ENCODE measurements around the gene SLC37A2.

The SLC37A2 gene

DNA sequence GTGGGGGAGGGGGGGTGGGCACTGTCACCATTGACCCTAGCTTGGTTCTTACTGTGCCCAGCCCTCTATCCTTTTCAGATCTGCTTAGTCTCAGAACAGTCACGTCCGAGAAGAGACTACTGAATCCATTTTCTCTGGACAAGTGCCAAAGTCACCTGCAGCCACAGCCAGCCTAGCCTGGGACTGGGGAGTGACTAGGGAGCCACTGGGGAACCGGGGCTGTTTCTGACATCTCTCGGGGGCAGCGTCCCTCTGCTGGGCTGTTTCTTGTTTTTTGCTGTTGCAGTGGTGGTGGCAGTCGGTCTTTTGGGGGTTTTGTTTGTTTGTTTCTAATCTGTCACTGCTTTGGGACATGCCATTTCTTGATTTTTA, 8.7 kb downstream of the SLC37A2 start:
- DNase-seq, result no peak

DNA sequence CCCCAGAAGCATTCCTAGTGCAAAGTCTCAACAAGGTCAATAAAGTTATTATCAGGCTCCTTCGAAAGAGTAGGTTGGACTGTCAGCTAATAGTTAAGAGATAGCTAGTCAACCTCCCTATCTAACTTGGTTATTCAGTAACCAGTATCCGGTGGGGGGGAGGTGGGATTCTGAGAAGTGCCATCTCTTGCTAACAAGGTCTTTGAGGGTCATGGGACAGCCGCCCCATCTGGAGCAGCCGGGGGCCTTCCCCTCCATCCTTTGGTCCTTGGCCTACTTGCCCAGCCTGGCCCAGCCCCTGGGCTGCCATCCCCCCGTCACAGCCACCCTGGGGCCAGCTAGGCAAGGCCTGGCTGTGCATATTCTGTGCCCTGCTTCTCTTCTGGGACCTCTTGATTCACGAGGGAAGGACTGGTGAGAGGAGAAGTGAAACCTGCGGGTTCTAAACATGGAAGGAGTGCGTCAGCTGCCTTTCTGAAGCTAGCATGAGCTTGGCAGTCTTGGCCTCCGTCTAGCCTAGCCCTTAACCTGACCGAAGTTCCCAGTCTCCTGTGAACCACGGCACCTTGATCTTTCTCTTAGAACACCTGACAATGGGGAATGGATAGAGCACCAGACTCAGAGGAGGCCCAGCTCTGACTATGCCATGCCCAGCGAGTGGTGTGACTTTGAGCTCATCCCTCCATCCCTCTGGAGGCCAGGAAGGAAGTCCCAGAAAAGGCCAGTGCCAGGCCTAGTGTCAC, 9.3 kb downstream of the SLC37A2 start:
- DNase-seq, result no peak

DNA sequence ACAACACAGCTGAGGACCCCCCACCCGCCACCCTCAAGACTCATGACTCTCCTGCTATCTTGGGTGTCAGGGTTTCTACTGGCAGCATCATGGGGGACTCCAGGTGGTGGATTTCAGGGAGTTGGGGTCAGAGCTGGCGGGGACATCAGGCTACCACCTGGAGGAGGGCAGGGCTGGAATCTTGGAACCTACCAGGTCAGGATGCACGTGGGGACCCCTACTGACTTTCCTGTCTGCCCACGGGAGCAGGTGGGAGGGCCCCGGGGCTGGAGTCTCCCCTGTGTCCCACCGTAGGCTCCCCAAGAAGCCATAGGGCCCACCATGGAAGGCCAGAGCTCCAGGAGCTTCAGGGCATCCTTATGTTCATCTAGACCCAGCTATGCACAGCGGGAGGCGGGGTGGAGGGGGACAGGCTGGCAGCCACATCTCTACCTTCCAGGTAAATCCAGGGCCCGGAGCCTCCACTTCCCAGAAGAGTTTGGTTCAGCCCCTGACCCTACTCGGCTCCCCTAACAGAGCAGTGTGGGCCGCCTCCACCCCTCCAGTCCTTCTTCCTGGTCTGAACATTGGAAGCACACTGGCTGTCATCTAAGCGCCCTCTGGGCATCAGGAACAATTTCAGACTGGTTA, 10.0 kb downstream of the SLC37A2 start:
- DNase-seq, result no peak

DNA sequence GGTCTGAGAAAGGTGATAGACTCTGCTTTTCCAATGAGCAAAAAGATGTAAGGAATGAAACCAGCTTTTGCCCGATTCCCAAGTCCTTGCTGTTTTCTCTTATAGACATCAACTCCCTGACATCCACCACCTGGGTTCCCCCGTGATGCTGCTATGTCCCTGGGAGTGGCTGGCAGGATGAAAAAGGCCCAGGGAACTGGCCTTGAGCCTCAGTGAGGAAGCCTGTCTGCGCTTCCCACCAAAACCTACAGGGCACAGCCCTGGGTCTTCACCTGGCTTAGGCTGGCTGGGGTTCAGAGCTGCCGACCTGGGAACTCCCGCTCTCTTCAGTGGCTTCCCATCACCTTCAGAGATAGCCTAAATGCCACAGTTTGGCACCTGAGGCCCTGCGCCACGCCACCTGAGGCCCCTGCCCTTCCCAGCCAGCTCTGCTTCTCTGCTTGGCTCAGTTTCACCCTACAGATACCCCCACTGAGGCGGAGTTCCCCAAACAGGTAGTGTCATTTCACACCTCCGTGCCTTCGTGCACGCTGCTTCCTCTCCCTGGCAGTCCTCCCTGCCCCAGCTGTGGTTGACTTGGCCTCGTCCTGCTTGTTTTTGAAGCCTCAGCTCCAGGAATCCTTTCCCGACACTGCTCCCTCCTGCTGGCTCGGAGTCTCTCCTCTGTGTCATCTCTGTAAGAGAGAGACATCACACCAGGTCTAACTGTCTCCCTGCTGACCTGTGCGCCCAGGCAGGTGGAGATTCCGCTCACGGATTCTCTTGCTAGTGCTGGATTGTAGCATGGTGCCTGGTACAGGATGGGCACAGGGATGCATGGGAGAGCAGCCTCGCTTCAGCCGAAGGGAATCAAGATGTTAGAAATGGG, 10.7 kb downstream of the SLC37A2 start:
- no peak for DNase-seq

DNA sequence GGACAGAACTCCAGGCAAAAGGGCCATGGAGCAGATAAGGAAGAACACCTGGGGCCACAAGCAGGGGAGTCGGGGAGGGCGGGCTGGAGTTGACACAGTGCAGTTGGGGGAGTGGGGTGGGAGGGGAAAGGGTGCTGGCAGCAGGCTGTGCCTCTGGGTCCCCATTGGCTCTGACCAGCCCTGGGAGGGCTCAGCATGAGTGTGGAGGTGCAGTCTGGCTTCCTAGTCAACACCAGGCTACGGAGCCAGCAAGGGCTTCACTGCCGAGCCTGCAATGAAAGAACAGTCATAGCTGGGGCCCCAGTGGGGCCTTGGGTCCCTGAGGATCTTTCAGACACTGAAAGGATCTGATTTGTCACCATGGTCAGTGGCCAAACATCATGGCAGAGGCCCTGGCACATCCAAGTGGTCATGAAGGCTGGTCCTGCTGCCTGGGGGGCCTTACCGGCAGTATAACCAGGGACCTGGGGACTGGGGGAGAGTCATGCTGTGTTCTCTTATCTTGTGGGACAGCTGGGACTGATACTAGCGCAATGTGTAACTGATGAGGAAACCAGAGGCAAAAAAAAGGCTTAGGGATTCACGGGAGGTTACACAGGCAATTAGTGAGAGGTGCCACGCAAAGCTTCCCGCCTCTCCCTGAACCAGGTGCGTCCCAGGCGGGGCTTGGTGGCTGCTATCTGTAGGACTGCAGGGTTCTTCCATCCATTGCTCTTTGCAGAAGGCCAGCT, 11.6 kb downstream of the SLC37A2 start:
- no peak for DNase-seq

DNA sequence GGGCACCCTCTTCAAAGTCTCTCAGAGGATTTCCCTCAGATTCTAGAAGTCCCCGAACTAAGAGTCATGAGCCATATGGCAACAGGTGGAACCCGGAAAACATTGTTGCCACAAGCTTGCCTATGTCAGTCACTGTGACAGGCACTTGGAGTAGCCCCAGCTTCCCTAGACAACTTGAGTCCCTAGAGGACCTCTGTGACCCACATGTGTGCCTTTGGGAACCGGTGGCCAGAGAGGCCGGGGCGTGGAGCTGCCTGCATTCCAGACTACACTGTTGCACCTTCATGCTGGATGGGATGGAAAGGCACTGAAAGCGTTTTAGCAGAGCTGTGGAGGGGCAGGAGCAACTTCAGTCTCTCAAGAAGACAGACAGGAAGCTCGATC, 12.1 kb downstream of the SLC37A2 start:
- no peak for DNase-seq

DNA sequence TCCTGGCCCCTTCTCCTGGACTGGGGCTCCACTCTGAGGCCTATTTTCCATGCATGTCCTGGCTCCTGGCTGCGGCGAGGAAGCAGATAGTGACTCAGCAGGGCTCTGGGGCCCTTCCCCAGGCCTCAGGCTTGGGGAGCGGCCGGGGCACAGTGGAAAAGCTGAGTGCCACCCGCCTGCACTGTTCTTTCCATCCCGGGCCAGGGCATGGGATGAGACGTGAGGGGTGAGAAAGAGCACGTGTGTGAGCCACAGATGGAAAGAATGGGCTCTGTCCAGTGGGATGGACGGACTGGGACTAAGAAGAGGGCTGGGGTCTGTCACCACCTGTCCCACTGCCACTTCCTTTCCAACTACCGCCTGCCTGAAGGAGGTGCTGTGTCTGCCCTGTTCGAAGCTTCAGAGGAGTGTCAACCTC, 12.8 kb downstream of the SLC37A2 start:
- no peak for DNase-seq

DNA sequence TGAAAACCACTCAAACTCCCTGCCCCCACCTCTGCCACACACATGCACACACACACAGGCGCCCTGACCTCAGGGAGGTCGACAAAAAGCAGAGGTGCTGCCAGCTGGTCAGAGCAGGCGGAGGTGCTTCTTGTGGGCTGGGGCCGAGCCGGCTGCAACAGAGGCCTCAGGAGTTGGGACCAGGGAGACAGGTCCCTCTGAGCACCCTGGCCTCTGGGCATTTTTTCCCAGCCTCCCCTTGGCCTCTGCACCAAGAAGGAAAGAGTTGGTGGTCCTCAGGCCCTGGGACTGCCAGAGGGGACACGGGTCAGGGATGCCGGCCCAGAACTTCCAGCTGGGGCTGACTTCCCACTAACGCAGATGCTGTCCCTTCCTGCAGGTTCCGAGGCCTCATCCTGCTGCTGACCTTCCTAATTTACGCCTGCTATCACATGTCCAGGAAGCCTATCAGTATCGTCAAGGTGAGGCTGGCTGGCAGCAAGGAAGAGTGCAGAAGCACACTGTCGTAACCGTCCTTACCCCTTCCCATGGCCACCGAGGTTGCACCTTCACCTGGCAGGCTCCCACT, 13.4 kb downstream of the SLC37A2 start:
- DNase-seq, result no peak

DNA sequence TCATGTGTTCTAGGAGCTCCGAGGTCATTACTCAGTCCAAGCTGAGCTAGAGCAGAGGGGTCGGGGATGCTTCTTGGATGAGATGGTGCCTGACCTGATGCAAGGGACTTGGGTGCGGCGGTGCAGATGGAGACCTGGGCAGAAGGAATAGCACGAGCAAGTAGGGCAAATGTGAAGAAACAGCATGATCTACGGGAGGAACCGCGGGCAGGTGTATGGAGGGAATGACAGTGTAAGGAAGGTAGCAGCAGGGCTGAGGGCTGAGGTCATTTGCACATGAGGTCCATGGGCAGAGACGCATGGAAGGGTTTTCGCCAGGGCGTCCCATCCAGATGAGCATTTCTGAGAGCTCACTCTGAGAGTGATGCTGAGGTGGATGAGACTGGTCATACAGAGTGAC, 14.9 kb downstream of the SLC37A2 start:
- DNase-seq, result no peak

DNA sequence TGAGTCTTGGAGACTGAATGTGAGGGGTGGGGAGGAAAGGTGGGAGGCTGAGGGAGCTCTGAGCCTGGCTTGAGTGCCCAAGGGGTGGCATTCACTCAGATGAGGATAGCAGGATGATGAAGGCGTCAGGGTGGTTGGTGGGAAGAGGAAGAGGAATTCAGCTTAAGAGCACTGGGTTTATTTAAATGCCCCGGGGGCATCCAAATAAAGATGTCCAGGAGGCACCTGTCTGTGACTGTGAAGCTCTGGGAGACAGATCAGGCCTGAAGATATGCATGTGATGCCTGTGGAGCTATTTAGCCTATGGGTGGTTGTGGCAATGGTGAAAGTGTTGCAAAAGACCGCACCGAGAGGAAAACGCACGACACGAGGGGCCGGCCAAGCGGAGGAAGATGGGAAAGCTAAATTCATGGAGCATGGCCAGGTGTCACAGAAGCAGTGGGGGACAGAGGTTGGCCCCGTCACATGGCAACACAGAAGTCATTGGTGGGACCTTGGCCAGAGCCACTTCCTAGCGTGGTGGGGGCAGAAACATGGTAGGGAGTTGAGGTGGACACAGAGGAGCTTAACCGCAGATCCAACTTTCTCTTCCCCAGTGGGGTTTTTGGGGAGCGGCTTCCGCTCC, 15.5 kb downstream of the SLC37A2 start:
- no peak for DNase-seq

DNA sequence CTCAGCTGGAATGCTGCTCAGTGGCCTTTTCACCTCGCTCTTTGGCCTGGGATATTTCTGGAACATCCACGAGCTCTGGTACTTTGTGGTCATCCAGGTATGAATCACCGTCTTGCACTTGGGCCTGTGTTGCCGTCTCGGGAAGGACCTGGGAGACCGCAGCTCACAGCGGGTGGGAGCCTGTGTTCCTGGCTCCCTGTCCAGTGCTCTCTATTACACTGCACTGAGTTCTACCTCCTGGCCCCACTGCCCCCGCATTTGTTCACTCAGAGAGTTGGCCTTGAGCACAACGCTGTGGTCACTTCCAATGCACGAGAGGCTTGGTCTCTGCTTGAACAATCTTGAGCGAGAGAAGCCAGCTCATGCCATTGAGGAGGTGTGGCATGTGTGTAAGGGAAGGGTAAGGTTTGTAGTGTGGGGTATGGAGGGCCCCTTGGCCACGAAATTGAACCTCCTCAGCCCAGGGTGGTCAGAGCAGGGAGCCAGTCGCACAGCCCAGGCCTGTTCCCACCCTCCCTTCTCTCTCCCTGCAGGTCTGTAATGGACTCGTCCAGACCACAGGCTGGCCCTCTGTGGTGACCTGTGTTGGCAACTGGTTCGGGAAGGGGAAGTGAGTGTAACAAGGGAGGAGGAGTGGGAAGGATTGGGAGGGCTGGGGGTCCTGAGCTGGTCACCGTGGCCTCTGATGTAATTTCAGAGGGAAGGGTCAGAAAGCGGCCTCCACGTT, 16.2 kb downstream of the SLC37A2 start:
- no peak for DNase-seq

DNA sequence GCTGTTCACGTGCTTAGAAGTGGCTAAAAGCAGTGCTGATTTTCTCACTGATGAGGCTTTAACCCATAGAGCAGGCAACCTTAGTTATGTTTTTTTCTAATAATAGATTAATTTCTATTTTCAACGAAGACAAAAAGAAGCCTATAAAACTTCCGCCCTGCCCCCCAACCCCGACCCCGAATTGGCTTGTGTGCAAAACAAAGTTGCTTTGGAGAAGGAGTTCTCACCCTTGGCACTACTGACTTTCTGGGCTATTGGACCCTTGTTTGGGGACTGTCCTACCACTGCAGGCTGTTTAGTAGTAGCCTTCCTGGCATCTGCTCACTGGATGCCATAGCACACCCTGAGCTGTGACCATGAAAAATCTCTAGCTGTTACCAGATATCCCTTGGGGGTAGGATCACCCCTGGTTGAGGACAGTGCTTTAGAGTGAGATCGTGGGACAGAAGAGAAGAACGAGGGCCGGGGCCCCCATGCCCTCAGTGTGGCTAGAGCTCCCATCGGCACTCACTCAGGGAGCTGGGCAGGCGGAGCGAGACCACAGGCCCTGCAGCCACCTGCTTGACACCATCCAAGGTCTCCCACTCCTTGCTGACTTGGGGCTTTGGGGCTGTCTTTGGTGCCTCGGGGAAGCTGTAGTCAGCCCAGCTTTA, 16.9 kb downstream of the SLC37A2 start:
- DNase-seq, result no peak

DNA sequence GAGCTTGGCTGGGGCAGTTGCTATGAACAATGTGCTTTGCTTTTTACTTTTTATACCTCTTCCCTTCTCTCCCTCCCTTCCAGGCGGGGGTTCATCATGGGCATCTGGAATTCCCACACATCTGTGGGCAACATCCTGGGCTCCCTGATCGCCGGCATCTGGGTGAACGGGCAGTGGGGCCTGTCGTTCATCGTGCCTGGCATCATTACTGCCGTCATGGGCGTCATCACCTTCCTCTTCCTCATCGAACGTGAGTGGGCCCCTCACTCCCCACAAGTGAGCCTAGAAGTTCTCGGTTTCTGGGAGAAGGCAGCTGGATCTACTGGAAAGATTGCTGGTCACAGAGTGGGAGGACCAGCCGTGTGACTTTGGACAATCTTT, 17.4 kb downstream of the SLC37A2 start:
- DNase-seq, result no peak

DNA sequence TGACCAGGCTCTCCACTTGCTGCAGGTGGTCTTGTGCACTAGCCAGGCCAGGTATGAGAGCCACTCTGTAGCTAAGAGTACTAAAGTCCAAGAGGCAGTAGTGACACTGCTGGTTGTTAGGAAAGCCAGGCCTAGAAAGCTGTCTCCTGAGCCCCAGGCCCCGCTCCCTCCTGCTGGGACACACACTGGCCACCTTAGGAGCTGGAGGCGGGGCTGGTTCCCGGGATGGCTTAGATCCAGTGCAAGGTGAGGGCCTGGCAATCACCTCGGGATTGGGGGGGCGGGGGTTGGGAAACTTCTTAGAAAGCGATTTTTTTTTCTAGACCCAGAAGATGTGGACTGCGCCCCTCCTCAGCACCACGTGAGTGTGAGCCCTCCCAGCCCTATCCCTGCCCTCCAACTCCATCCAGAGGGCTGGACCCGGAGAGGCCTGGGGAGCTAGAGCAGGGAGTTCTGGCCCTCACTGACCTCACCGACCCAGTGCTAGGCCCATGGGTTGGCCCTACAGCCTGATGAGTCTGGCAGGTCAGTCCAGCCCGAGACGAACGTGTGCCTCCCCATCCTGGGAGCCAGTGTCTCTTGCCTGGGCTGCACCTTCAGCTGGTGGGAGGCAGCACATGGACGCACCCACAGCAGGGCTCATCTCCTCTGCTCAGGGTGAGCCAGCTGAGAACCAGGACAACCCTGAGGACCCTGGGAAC, 18.1 kb downstream of the SLC37A2 start:
- no peak for DNase-seq

DNA sequence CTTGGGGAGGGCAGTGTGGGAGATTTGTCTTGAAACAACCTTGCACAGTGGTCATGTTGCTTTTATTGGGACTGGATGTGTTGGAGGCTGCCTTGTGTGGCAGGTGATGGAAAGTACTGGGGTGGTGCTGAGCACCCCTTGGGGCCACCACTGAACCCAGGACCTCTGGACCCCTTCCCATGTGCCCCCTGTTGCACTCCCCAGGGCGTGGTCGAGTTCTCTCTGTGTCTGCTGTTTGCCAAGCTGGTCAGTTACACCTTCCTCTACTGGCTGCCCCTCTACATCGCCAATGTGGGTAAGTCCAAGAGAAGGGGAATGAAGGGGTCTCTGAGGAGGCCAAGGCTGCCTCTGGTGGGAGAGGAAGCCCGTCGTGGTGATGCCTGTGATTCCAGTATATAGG, 18.9 kb downstream of the SLC37A2 start:
- DNase-seq, result no peak

DNA sequence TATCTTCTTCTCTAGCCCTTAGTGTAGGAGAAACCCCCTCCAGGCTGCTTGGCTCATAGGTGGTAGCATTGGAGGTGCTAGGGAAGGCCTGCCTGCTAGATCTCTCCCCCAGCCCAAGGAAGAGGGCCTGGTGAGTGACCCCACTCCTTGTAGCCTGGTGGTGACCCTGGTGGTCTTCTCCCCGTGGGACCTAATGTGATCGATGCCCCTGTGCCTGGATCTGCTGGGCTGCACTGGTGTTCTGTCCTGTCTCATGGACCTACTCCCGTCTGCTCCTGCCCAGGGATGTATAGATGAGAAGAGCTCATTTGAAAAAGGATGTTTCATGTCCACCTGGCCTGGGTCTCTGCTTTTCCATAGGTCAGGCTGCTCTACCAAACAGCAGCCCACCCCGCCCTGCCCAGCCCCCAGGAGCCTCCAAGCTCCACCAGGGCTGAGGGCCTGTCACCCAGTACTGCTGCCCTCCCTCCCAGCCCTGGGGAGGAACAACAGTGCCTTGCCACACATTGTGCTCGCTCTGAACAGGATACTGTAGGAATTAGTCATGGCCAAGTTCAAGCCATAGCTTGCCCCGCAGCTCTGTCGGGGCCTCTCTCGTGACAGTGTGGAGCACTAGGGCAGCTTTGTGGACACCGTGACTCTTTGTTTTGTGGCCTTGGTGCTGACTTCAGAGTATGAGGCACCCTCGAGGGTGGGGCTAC, 19.7 kb downstream of the SLC37A2 start:
- no peak for DNase-seq

DNA sequence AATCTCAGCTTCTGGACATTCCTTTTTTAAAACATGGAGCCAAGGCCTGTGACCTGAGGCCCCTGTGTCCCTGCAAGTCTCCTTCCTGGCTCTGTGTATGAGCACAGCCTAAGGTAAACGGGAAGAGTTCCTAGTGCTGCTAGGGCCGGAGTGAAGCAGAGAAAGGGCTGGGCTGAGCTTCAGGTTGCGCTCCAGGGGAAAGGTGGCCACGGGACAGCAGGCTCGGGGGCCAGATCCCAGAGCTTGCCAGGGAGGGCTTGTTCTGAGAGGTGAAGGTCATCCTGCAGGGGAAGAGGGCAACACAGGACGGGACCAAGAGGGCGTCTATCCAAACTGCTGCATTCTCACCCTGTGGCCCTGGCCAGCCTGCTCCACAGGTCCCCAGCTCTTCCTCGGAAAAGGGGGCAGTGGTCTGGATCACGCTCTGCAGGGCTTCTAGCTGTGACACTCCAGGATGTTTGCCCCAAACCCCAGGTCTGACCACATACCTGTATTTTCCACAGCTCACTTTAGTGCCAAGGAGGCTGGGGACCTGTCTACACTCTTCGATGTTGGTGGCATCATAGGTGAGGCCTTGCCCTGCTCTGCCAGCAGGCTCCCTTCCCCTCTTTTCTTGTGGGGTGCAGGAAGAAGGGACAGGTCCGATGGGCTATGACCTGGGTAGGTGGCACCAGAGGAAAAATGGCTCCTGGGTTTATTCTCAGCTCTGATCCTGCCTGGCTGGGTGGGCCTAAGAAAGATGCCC, 20.4 kb downstream of the SLC37A2 start:
- no peak for DNase-seq

DNA sequence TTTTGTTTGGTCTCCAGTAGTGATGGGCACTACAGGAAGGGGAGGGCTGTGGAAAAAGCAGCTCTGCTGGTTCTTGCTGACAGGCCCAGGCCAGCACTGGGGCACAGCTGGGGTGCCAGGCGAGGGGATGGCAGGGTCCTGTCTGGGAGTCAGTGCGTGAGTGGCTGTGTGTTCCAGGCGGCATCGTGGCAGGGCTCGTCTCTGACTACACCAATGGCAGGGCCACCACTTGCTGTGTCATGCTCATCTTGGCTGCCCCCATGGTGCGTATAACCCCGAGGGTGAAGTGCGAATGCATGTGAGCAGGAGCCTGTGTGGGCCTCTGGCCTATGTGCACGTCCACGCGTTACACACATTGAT, 20.9 kb downstream of the SLC37A2 start:
- DNase-seq, result no peak

DNA sequence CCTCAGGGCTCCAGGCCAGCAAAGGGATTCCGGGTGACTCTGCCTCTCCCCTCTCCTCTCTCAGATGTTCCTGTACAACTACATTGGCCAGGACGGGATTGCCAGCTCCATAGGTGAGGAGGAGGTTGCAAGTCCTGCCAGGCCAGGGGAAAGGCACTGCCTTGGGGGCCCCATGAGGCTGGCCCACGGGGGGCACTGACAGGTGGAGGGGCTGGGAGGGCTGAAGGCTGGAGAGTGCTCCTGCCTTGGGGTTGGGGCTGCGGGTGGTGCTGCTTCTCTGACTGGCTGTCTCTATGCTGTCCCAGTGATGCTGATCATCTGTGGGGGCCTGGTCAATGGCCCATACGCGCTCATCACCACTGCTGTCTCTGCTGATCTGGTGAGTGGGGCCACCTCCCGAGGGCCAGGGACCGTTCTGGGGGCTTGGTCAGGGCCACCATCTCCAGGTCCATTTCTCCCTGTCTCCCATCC, 21.7 kb downstream of the SLC37A2 start:
- no peak for DNase-seq
